HG03432 (cell line): ENCODE results near the gene ARID1B.
"Not testable (repeated sequence)": the region's sequence is repeated elsewhere in the genome, so short reads cannot be mapped to it uniquely, and the experiment has no call there.

Source experiments
- ATAC-seq: cut with Tn5 transposase; IDR thresholded peaks from one replicate; pipeline ENCODE4 v1.9.1; 2021; ENCODE audit warnings: mild to moderate bottlenecking, moderate library complexity; ENCODE audit not compliant: unreplicated experiment

The ARID1B gene

GRCh38 chr6:156980515-156980914 lies 203.3 kb downstream of the ARID1B start:
- ATAC-seq = no peak

- no peak for ATAC-seq
Measured at GRCh38 chr6:156980948-156981347, 203.8 kb downstream of the ARID1B start.

GRCh38 chr6:156982168-156982567 lies 205.0 kb downstream of the ARID1B start:
- ATAC-seq = no peak

GRCh38 chr6:156982864-156983263 lies 205.7 kb downstream of the ARID1B start:
- not testable (repeated sequence) for ATAC-seq

GRCh38 chr6:156984178-156984738 lies 207.1 kb downstream of the ARID1B start:
- peak; percentile 48 for ATAC-seq

GRCh38 chr6:156985309-156985708 lies 208.1 kb downstream of the ARID1B start:
- ATAC-seq = no peak

- peak; percentile 77 for ATAC-seq
Measured at GRCh38 chr6:156988276-156989158, 211.3 kb downstream of the ARID1B start.

- no peak for ATAC-seq
Measured at GRCh38 chr6:156989159-156989806, 212.1 kb downstream of the ARID1B start.

- ATAC-seq = no peak
Measured at GRCh38 chr6:156992020-156992804, 215.0 kb downstream of the ARID1B start.

GRCh38 chr6:156993713-156994112 lies 216.5 kb downstream of the ARID1B start:
- no peak for ATAC-seq

- ATAC-seq = no peak
Measured at GRCh38 chr6:156994215-156995076, 217.3 kb downstream of the ARID1B start.

- no peak for ATAC-seq
Measured at GRCh38 chr6:156995502-156995901, 218.3 kb downstream of the ARID1B start.

GRCh38 chr6:156996265-156996664 lies 219.1 kb downstream of the ARID1B start:
- no peak for ATAC-seq

GRCh38 chr6:156998794-156999330 lies 221.7 kb downstream of the ARID1B start:
- no peak for ATAC-seq

- no peak for ATAC-seq
Measured at GRCh38 chr6:156999762-157000161, 222.6 kb downstream of the ARID1B start.

GRCh38 chr6:157001716-157002115 lies 224.5 kb downstream of the ARID1B start:
- ATAC-seq = no peak

GRCh38 chr6:157002774-157003173 lies 225.6 kb downstream of the ARID1B start:
- ATAC-seq = no peak

- no peak for ATAC-seq
Measured at GRCh38 chr6:157005940-157006339, 228.8 kb downstream of the ARID1B start.

GRCh38 chr6:157008568-157008967 lies 231.4 kb downstream of the ARID1B start:
- ATAC-seq = no peak

- no peak for ATAC-seq
Measured at GRCh38 chr6:157012355-157012754, 235.2 kb downstream of the ARID1B start.
